Measurements from ENCODE around the gene DAAM1.

DAAM1 gene

GRCh38 chr14:59187802-59188460 is 536 bp upstream of the DAAM1 start:
- no peak for DNase-seq (ENCODE audit: low read depth)

- peak; percentile 47 for DNase-seq (ENCODE audit: low read depth)
Observed at GRCh38 chr14:59189091-59189785, 771 bp downstream of the DAAM1 start.

GRCh38 chr14:59189786-59190368 is 1.4 kb downstream of the DAAM1 start:
- DNase-seq (ENCODE audit: low read depth), result peak; percentile 92

DNA sequence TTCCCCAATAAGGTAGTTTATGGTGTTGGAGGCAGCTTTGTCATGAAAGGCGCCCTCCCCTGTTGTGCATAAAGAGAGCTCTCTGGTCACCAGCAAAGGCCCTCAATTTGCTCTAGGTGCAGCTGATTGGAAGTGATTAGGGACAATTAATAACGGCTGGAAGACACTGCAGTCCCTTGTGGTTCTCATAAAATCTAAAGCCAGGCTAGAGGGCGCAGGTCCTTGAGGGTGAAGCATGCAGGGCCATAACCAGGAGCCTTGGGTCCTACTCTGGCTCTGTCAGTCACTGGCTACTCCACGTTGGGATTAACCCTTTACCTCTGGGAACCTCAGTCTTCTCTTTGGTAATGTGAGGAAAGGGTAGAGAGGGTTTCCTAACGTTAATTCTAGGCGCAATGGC is 1.9 kb downstream of the DAAM1 start:
- peak; percentile 13 for DNase-seq (ENCODE audit: low read depth)

DNA sequence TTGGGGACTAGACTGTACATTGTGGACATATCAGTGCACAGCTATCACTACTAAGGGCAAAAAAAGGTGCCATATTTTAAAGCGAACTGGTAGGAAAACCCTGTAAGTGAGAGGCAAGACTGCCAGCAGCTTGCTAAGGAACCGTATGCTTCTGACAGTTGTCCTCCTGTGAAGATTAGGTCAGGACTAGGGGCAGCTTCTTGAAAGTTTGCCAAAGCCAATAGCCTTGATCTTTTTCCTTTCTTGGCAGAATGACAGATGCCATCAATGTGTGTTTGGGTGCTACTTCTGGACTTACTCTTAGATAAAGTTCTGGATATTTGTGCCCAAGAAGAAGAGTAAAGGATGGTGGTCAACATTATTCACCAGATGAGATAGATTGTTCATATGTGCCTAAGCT is 7.4 kb downstream of the DAAM1 start:
- no peak for DNase-seq (ENCODE audit: low read depth)

DNA sequence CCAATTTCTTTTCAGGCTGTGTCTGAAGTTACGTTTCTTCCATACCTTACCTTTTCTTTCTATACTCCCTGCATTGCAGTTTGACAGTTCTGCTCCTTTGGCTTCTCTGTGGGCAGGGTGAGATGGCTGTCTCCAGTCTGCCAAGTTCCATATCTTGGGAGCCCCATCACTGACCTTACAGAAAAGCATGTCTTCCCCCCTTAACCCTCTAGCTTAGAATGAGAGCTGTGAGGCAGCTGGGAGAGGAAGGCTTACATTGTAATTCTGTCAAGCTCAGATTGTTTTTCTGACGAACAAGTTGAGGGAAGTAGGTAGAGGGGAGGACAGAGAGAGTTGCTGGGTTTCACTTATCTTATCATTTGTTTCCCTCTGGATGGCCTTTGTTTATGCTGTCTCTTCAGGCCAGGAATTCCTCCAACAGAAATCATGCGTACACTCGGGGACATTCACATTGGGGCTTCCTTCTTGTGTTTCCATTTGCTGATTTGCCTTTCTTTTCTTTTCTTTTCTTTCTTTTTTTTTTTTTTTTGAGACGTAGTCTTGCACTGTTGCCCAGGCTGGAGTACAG is 9.3 kb downstream of the DAAM1 start:
- no peak for DNase-seq (ENCODE audit: low read depth)

- no peak for DNase-seq (ENCODE audit: low read depth)
Observed at GRCh38 chr14:59199205-59199604, 10.7 kb downstream of the DAAM1 start.

DNA sequence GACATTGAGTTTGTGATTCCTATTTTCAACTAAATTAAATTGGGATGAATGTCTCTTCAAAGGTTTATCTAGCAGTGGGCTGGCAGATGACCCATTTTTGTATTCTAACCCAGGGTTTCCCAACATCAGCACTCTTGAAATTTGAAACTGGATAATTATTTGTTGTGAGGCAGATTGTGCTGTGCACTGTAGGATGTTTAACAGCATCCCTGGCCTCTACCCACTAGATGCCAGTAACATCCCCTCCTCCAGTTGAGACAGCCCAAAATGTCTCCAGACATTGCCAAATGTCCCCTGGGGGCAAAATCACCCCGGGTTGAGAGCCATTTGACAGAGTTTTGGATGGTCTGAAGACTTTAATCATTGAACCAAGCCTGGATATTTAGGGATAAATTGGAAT is 11.1 kb downstream of the DAAM1 start:
- DNase-seq (ENCODE audit: low read depth), result no peak

GRCh38 chr14:59200195-59200594 is 11.7 kb downstream of the DAAM1 start:
- no peak for DNase-seq (ENCODE audit: low read depth)

DNA sequence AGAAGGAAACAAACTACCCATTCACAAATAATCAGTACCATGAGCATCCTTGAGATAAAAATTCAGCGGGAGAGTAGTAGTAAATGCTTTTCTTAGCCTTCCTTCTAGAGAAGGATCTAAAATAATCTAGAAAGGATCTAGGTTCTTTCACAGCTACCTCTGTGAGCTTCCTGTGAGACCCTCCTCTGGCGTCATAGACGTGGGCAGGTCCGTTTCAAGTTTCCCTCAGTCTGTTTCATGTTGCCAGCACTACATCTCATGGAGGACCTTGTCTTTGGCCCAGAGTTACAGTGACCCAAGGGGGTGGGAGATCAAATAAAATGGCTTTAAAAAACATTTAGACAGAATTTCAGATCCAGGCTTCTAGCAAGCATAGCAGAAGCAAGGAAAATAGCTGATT is 13.6 kb downstream of the DAAM1 start:
- no peak for DNase-seq (ENCODE audit: low read depth)

GRCh38 chr14:59204305-59204704 is 15.8 kb downstream of the DAAM1 start:
- no peak for DNase-seq (ENCODE audit: low read depth)

DNA sequence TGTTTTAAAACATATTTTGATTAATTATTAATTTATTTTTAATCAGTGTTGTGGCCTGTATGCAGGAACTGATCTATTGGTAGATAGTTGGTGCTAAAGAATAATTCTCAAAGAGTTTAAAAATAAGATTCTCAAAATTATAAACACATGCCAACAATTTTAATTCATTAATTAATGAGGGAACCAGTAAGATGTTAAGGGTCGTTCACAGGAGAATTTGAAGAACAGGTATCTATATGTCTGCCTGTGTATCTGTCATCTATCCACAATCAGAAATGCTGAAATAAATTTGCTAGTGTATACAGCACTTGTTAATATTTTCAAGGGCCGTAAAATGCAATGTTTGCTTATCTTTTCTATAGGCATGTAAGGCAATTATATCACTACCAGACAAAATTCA is 18.4 kb downstream of the DAAM1 start:
- DNase-seq (ENCODE audit: low read depth), result no peak

GRCh38 chr14:59207506-59207933 is 19.1 kb downstream of the DAAM1 start:
- no peak for DNase-seq (ENCODE audit: low read depth)

- peak; percentile 84 for DNase-seq (ENCODE audit: low read depth)
Observed at GRCh38 chr14:59208224-59208814, 19.9 kb downstream of the DAAM1 start.

DNA sequence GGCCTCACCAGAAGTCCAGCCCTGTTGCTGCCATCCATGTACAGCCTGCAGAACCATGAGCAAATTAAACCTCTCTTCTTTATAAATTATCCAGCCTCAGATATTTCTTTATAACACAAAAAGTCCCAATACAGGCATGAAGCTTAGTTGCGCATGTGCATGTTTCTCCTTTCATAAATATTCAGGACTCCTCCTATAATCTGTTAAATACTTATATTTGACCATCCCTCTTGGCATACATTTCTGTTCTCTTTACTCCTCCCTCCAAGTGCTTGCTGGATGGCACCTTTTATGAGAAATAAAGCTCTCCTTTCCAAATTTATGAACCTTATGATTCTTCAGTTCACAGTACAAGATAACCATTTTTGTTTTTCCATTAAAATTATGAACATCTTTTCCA is 20.5 kb downstream of the DAAM1 start:
- no peak for DNase-seq (ENCODE audit: low read depth)

GRCh38 chr14:59210621-59211020 is 22.2 kb downstream of the DAAM1 start:
- DNase-seq (ENCODE audit: low read depth), result no peak

- DNase-seq (ENCODE audit: low read depth), result peak; percentile 10
Observed at GRCh38 chr14:59213368-59214315, 25.2 kb downstream of the DAAM1 start.

GRCh38 chr14:59214702-59215302 is 26.3 kb downstream of the DAAM1 start:
- DNase-seq (ENCODE audit: low read depth), result no peak

DNA sequence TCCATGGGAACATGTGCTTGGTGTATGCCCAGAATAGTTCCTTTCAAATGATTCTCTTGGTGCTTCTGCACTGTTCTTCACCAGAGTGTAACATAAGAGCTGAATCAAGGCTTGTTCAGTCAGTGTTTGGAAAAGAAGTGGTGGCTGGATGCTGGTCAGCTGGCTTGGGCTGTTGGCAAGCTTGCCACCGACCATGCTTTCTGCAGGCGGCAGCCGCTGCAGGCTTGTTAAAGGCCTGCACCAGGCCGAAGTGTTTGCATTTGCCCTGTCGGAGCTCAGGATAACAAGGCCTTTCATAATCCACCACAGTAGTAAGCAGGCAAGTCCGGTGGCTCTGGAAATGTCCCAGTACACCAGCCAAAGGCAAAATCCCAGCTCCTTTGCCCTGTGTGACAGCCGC is 26.9 kb downstream of the DAAM1 start:
- DNase-seq (ENCODE audit: low read depth), result no peak

- no peak for DNase-seq (ENCODE audit: low read depth)
Observed at GRCh38 chr14:59215757-59216156, 27.3 kb downstream of the DAAM1 start.

DNA sequence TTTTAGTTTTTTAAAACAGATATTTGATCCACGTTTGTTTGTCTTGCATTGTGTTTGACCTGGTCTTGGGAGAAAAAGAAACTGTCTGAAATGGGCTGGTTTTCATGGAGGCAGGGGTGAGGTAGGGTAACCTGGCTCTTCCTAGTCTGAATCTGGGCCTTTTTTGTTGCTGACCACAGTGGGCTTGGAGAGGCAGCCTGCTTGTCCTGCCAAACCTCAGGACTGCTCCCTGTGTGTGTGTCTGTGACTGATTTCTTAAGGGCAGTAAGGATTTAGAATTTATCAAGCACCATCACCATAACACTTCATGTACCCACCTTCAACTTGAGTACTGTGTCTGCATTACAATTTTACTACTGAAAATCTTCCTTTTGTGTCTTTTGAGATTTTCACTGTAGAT is 28.5 kb downstream of the DAAM1 start:
- DNase-seq (ENCODE audit: low read depth), result no peak
